D721Med (cell line): ENCODE results near the gene NTN3.

Source experiments
- DNase-seq: peaks from one replicate; pipeline ENCODE4 v3.0.0; 2011; ENCODE audit warnings: low spot score; ENCODE audit not compliant: insufficient read length
- FAIRE-seq: peaks from 2 replicates; lab custom pipeline; 2011; peaks lifted over from hg19 to GRCh38; lab: Jason Lieb, UNC
- CTCF ChIP-seq: IDR thresholded peaks from 2 replicates; pipeline ENCODE4 v1.5.1; 2012; ENCODE audit warnings: mild to moderate bottlenecking, control low read depth; ENCODE audit not compliant: insufficient read depth; ENCODE audit errors: missing control alignments

NTN3 gene

GRCh38 chr16:2456551-2457153 lies 14.4 kb upstream of the NTN3 start:
- no peak for TF ChIP-seq CTCF
- FAIRE-seq (no peak), DNase-seq (no peak)

- FAIRE-seq (no peak), DNase-seq (no peak)
- TF ChIP-seq CTCF = no peak
These were observed 13.8 kb upstream of the NTN3 start for GRCh38 chr16:2457267-2457666.

GRCh38 chr16:2457946-2458345 lies 13.2 kb upstream of the NTN3 start:
- DNase-seq (no peak), FAIRE-seq (no peak)
- TF ChIP-seq CTCF = no peak

GRCh38 chr16:2458887-2459646 lies 12.0 kb upstream of the NTN3 start:
- no peak for TF ChIP-seq CTCF
- FAIRE-seq = no peak

GRCh38 chr16:2459647-2460390 lies 11.3 kb upstream of the NTN3 start, which contains the start of gene TEDC2:
TSS of gene TEDC2 (plus strand) at chr16:2460109. CDS start at chr16:2460145, 36 bp downstream.
- TF ChIP-seq CTCF = no peak
- DNase-seq (peak; percentile 100), FAIRE-seq (no peak)

More at GRCh38 chr16:2458887-2459646, 12.0 kb upstream of the NTN3 start:
- no peak for DNase-seq

- TF ChIP-seq CTCF = no peak
- no peak for DNase-seq
- FAIRE-seq = no peak
These were observed 10.7 kb upstream of the NTN3 start for GRCh38 chr16:2460391-2460713.
